HG03558 (cell line): Measurements from ENCODE around the gene GFRA3.
"Not testable (repeated sequence)": the region's sequence is repeated elsewhere in the genome, so short reads cannot be mapped to it uniquely, and the experiment has no call there.

Source experiments
- ATAC-seq: cut with Tn5 transposase; IDR thresholded peaks from one replicate; pipeline ENCODE4 v1.9.1; 2021; ENCODE audit warnings: moderate number of reproducible peaks; ENCODE audit not compliant: unreplicated experiment; ENCODE audit errors: extremely low read depth

Gene GFRA3

DNA sequence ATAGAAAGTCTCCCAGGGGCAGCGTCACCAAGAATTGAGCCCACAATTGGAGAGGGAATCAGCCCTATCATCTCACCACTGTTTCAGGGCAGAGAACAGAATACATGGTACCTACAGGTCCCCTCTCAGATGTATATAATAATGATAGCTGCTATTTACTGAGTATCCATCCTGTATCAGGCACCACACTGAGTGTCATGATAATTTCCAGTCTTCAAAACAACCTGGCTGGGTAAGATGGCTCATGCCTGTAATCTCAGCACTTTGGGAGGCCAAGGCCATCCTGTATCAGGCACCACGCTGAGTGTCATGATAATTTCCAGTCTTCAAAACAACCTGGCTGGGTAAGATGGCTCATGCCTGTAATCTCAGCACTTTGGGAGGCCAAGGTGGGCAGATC lies 26.6 kb downstream of the GFRA3 start:
- ATAC-seq, result not testable (repeated sequence)

DNA sequence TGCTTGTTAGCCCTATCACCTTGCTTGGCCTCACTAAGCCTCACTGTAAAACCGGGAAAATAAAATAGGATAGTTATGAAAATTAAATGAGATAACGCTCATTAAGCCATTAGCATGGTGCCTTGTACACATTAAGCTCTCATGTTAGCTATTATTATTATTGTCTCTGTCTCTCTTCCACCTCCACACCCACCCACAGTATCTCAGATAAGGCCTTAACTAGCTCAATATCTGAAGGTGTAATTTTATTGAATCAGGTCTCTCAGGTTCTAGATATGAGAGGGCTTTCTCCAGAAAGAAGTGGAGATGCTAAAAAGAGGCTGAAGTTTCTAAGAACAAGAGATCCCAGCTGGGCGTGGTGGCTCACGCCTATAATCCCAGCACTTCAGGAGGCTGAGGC lies 27.6 kb downstream of the GFRA3 start:
- no peak for ATAC-seq

DNA sequence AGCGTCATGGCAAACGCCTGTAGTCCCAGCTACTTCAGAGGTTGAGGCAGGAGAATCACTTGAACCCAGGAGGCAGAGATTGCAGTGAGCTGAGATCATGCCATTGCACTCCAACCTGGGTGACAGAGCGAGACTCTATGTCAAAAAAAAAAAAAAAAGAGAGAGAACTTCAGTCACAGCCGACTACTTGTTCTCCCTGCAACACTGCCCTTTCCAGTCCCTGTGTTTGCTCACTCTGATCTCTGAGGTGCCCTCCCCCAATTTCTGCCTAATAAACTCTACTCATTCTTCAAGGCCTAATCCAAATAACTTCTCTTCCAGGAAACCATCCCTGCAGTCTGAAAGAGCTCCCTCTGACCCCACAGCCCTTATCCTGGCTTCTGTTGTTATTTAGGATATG lies 28.1 kb downstream of the GFRA3 start:
- no peak for ATAC-seq

DNA sequence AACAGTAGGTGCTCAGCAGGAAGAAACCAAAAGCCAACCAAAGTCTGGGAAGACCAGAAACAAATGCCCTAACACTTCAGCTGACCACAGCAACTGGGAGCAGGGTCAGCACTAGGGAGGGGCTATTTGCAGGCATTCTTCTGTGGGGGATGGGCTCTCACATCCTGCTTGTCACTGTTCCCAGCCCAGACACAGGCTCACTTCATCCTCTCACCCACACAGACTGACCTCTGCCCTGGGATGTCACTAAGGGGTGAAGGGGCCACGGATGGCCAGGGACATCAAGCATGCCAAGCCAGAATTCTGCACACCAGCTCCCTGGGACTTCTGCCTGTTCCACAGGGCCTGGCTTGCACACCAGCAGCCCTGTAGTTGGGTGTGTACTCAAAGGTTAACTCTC lies 28.7 kb downstream of the GFRA3 start:
- no peak for ATAC-seq

DNA sequence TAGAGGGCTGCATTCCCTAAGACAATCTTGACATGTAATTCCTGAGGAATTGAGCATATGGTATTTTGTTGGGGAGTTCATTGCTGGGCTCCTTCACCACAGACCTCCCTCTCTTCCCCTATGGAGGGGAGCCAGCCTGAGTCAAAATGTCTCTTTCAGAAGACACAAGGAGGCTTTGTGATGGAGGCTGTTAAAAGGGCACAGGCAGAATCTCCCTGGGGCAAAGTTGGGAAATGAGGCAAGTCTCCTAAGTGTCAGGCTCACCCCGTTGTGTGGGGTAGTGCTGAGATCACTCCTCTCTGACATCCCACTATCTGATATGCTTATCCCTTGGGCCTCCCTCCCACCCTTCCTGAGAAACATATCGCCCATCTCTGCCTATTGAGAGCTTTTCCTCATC lies 30.6 kb downstream of the GFRA3 start:
- ATAC-seq, result no peak

DNA sequence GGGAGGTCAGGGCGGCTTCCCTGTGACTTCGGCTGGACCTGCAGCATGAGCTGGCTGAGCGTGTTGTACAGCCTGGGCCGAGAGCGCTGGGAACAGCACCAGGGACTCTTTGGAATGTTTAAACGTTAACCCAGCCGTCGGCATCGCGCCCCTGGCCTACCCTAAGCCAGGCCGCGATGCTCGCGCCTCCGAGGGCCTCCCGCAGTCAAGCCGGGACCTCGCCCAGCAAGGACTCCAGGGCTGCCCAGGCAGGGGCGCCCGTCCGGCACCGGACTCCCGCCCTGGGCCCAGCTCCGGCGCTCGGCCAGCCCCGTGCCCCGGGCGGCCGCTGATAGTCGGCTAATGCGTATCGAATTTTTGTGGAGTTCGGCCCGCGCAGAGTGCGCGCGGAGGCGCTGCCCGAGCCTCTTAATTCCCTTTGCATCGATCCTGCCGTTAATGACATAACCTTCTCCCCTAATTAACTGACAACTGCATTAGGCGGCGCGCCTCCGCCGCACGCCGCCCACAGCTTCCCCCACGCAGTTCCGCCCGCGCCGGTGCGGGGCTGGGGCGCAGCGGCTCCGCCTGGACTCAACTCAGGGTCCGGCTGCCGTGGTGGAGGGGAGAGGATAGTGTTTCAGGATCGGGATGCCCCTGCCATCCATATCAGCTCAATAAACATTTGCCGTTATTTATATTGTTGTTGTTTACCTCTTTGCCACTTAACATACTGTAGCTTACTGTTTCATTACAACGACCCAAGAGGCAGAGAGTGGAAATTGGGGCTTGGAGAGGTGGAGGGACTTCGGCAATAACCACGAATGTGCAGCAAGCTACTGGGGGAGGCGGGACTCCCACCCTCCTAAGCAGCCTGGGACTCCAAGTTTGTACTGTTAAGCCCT lies 32.5 kb downstream of the GFRA3 start:
- ATAC-seq, result no peak

DNA sequence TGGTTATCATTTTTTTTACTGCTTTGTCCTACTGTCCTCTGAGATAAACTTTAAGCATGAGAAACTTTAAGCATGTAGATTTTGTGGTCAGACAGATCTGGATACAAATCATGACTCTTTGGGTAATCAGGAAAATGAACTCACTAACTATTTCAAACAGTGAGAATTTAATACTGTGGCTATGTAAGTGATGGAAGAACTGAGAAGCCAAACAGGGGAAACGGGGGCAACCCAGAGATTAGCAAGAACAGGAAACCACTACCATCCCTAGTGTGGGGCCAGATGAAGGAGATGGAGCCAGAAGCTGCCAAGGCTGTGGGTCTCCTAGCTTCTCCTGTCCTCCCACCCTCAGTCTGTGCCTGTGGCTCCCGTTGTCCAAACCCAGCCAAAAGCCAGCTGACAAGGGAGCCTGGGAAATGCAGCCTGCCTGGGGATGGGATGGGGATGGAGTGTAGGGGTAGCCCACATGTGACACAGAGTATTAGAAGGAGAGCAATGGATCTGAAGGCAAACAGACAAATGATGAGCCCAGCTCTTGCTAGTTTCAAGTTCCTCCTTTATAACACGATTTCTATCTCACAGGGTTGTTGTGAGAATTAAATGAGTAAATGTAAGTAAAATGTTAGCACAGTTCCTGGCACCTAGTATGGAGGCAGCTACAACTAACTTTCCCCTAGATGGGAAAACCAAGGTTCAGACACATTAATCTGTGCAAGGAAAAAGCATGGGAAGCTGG lies 33.6 kb downstream of the GFRA3 start:
- ATAC-seq, result no peak

DNA sequence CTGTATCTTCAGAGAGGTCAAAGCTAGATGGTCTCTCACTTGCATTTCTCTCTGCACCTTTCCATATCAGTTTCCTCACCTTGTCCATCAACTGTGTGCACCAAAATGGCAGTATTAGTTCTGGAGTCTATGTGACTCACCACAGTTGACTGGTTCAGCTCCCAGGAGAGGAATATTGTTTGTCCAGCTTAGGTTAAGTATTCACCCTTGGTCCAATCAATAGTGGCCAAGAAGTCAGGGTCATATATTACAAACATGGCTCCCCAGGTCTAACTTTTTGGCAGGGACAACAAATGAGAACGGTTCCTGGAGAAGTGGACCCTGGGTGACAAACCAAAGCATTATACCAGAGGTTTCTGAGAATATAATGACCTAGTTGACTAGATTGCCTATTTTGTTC lies 36.4 kb downstream of the GFRA3 start:
- ATAC-seq, result no peak

DNA sequence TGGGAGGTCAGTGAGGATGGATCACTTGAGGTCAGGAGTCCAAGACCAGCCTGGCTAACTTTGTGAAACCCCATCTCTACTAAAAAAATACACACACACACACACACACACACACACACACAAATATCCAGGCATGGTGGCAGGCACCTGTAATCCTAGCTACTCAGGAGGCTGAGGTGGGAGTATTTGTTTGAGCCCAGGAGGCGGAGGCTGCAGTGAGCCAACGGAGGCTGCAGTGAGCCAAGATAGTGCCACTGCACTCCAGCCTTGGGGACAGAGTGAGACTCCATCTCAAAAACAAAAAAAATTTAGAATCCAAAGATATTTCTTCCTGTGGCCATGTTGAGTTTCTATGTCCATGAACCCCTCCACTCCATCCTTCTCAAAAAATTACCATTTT lies 39.8 kb downstream of the GFRA3 start:
- ATAC-seq, result no peak

DNA sequence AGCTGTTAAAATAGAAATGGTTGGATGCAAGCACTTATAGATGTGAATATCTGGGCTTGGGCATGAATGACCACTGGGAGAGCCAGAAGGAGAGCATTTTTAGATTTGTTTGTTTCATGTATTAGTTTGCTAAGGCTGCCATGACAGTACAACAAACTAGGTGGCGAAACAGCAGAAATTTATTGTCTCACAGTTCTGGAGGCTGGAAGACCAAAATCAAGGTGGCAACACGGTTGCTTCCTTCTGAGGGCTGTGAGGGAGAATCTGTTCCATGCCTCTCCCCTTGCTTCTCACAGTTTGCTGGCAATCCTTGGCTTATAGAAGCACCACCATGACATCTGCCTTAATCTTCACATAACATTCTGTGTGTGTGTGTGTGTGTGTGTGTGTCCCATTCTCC lies 41.1 kb downstream of the GFRA3 start:
- no peak for ATAC-seq

DNA sequence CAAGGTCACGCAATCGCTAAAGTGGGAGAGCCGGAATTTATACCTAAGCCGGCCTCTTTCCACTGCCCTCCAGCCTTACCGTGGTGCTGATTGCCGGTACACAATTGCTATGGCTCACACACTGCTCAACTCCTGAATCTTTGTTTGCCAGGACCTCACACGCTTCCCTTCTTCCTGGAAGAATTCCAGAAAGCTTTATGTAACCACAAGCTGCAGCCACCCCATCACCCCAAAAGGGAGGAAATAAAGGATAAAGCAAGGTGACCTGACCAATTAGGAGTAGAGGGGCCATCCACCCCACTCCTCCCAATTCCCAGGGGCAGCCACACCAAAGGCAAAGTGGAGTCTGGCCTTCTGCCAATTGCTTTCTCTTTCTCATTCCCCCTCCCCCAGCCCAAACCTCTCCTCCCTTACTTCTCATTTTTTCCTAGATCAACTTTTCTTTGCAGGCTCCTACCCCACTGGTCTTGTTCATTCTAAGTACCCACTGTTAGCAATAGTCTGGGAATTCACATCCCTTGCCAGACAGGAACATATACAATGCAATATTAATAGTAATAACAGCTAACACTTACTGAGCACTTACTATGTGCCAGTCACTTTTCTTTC lies 43.3 kb downstream of the GFRA3 start:
- no peak for ATAC-seq

DNA sequence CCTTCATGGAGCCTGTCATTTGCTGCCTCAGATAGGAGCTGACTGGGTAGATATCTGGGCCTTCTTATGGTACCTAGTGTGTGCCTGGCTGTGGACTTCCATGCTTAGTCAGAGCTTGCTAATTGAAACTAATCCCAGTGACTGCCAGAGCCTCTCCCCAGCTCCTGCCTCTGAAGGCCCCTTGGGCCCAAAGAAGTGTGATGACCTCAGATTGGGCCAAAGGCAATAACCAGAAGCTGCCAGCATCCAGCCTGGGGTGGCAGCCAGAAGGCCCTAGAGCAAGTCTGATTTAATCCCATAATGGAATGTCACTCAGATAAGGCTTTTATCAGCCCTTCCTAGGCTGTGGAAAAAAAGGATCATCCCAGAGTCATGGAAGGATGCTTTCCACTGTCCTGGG lies 44.2 kb downstream of the GFRA3 start:
- no peak for ATAC-seq

DNA sequence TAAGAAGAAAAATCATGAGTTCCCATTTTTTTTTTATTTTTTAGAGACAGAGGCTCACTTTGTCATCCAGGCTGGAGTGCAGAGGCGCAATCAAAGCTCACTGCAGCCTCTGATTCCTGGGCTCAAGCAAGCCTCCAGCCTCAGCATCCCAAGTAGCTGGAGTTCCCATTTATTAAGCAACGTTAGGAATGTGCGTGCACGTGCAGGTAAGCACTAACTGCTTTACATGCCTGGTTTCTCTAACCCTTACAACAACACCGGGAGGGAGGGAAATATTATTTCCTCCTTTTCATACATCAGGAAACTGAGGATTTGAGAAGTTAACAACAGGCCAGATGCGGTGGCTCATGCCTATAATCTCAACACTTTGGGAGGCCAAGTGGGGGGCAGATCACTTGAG lies 45.0 kb downstream of the GFRA3 start:
- no peak for ATAC-seq

DNA sequence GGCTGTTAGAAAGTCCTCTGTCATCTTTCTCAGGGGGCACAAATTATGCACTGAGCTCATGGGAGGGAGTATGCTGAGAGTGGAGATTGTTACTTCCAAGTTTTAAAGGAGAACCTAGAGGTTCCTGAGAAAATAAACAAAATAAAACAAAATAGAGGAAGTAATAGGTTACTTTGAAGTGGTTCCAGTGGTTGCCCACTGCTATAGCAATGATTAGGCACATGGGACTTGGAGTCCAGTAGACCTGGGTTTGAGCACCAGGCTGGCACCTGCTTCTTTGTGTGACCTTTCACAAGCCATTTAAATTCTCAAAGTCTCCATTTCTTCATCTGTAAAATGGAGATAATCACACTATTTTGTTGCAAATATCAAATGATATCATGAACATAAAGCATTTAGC lies 47.5 kb downstream of the GFRA3 start:
- ATAC-seq, result no peak

DNA sequence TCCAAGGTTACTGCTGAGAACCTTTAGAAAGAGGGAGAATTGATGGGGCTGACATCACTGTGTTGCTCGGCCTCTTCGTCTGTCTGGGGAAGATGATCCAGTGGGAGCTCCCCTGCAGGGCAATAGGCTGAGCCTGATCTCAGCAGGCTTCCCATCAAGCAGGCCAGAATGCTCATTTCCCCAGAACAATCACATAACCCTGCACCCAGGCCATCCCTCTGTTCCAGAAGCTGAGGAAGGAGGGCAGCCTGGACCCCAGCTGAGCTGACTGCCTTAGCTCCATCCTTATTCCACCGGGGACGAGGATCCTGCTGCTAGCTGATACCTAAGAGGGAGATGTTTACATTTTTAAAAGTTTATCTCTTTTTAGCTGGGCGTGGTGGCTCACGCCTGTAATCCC lies 49.7 kb downstream of the GFRA3 start:
- ATAC-seq, result no peak

DNA sequence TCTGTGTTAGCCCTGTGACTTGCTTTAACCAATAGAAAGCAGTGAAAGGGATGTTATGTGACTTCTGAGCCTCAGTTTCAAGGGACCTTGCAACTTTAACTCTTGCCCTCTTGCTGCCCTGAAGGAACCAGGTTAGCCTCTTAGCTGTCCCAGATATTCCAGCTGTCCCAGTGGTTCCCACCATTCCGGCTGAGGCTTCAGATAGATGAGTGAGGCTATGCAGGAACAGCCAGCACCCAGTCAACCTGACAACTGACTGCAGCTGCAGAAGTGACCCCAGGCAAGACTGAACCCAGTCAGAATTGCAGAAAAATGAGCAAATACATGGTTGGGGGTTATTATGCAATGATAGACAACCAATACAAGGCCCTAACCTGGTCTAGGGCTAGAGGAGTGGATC lies 50.9 kb downstream of the GFRA3 start:
- ATAC-seq, result no peak

DNA sequence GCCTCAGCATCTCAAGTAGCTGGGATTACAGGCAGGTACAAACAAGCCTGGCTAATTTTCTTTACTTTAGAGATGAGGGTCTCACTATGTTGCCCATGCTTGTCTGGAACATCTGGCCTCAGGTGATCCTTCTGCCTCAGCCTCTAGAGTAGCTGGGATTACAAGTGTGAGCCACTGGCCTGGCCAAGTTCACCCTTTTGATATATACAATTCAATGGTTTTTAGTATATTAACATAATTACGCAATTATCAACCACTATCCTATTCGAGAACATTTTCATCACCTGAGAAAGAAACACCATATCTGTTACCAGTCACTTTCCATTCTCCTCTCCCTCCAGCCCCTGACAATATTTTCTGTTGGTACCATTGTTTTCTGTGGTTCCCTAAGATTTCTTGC lies 57.6 kb downstream of the GFRA3 start:
- no peak for ATAC-seq

DNA sequence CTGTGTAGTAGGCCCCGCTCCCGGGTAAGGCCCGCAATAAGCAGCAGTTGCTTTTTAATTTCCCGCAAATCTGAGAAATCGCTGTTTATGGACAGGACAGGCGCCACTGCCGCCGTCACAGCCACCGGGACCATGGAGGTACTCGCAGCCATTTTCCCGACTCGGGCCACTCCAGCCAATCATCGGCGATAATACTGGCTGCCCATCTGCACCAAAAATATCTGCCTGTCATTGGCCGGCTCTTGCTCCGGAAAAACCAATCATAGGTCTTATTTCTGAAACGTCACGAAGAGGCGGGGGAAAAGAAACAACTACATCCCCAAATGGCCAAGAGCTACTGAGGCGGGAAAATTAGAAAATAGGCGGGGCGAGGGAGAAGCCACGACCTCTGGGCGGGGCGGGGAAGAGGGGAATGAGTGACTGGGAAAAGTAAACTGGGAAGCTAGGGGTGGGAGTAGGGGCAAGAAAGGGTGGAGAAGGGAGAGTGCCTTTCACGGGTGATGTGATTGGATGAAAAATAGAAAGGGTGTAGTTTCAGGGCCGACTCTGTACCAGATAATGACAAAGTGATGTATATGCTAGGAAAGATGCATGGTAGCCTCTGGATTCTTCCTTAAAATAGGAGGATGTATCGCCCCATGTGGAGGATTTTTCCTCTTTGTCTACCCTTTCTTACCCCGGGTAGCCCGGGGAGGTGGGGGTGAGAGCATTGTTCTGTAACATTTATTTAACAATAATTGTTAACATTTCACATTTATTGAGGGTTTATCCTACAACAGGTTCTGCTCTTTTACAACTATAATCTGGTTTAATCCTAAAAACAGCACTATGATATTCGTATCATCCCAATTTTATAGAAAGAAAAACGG lies 61.0 kb downstream of the GFRA3 start, which contains the start of gene CDC23:
Gene CDC23 (minus strand): TSS at position 163 of the 869 bp plus-strand sequence. CDS start 11 bp downstream, at position 152.
- ATAC-seq, result peak; percentile 87

DNA sequence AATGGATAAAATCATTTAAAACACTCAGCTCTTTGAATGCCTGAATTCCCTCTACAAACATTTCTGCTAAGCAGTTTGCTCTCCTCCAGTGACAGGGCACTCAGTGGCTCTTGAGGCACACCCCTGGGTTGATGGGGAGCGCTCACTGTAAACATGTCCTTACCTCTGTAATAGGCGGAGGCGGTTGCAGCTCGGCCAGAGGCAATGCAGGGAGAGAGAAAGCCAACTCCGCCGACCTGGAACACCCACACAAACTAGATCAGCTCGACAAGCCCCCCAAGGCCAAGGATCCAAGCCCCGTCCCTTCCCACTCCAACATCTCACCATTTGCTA lies 61.6 kb downstream of the GFRA3 start:
- peak; percentile 7 for ATAC-seq

DNA sequence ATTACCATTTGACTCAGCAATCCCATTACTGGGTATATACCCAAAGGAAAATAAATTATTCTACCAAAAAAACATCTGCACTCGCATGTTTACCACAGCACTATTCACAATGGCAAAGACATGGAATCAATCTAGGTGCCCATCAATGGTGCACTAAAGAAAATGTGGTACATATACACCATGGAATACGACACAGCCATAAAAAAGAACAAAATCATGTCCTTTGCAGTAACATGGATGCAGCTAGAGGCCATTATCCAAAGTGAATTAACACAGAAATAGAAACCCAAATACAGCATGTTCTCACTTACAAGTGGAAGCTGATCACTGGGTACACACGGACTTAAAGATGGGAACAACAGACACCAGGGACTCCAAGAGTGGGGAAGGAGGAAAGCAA lies 63.4 kb downstream of the GFRA3 start:
- no peak for ATAC-seq
